Activated CD8-positive, alpha-beta memory T cell treated with anti-CD3 and anti-CD28 coated beads for 4 hours (primary cell): ENCODE data around the gene MAD2L2.

Source experiments
- DNase-seq, 2 donors: peaks; one replicate each; pipeline ENCODE4 v3.0.0-alpha.2; 2020; ENCODE audit warnings: low read depth in 2 of 2

The MAD2L2 gene

GRCh38 chr1:11704691-11705475 is 23.9 kb upstream of the MAD2L2 start:
- no peak for DNase-seq

- DNase-seq: no peak
Measured at GRCh38 chr1:11704194-11704529, 23.2 kb upstream of the MAD2L2 start.

GRCh38 chr1:11703357-11704193 is 22.6 kb upstream of the MAD2L2 start:
- DNase-seq: no peak

GRCh38 chr1:11701981-11702803 is 21.2 kb upstream of the MAD2L2 start:
- no peak for DNase-seq

- no peak for DNase-seq
Measured at GRCh38 chr1:11701551-11701961, 20.6 kb upstream of the MAD2L2 start.

- no peak for DNase-seq
Measured at GRCh38 chr1:11700601-11701467, 19.9 kb upstream of the MAD2L2 start.

- no peak for DNase-seq
Measured at GRCh38 chr1:11697893-11698210, 16.9 kb upstream of the MAD2L2 start.

- no peak for DNase-seq
Measured at GRCh38 chr1:11697188-11697892, 16.4 kb upstream of the MAD2L2 start.

- no peak for DNase-seq
Measured at GRCh38 chr1:11695861-11696260, 14.9 kb upstream of the MAD2L2 start.

- DNase-seq: no peak
Measured at GRCh38 chr1:11693917-11694316, 13.0 kb upstream of the MAD2L2 start.

- DNase-seq: peak; percentile 14 to 33
Measured at GRCh38 chr1:11693024-11693590, 12.2 kb upstream of the MAD2L2 start.

GRCh38 chr1:11691928-11692711 is 11.2 kb upstream of the MAD2L2 start:
- DNase-seq: no peak

GRCh38 chr1:11691302-11691914 is 10.5 kb upstream of the MAD2L2 start, which contains the start of gene DRAXIN:
DRAXIN (plus strand) TSS chr1:11691710; CDS start chr1:11706259, 14,549 bp downstream.
- DNase-seq: no peak

- DNase-seq: no peak
Measured at GRCh38 chr1:11690397-11691301, 9.7 kb upstream of the MAD2L2 start.

- no peak for DNase-seq
Measured at GRCh38 chr1:11688506-11688905, 7.6 kb upstream of the MAD2L2 start.

- no peak for DNase-seq
Measured at GRCh38 chr1:11685210-11685752, 4.3 kb upstream of the MAD2L2 start.

GRCh38 chr1:11684070-11684469 is 3.1 kb upstream of the MAD2L2 start:
- no peak for DNase-seq

GRCh38 chr1:11682799-11683198 is 1.9 kb upstream of the MAD2L2 start:
- no peak for DNase-seq
